ENCODE results near the gene COX5A.

COX5A gene

DNA sequence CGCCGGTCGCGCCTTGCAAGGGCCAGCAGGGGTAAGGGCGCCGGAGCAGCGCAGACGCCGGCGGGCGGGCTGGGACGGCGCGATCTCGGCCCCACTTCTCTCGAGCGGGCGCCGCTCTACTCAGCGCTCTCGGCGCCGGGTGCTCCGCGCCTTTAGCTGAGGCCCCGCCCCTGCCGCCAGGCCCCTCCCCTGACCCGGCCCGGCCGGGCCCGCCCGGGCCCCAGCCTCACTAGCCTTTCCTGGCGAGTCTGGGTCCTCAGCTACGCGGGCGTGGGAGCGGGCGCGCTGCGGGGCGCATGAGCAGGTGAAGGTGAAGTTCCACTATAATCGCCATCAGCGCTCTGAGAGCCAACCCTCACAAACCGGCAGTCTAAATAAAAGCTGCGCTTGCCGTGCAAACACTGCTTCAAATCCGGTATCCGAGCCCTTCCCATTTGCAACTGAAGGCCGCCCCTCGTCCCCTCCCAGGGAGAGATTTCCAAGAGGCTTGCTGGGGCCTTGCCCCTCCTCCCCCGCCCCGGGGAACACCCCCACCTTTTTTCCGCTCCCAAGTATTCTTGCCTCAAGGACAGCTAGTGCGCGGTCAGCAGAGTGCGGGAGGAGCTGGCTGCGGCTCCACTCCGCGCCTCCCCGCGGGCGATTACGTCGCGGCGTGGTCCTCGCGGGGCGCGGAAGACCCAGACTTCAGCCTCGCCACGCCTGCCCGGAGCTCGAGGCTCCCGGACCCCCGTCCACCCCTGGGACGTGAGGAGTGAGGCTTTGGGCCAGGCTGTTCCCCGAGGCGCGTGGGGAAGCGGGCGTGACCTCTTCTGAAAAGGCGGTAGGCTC lies 19.0 kb upstream of the COX5A start, which contains the start of gene RPP25:
RPP25 (minus strand) TSS at position 125 of the 828 bp plus-strand sequence. CDS start 189 bp downstream, outside the sequence.
- peak within 1 kb of the TSS; percentile 63 for H3K4me3 ChIP-seq (ENCODE audit: low read depth, low read length)
- peak; percentile 82 for DNase-seq (ENCODE audit: low read depth)
- TF ChIP-seq, protein P1, sequence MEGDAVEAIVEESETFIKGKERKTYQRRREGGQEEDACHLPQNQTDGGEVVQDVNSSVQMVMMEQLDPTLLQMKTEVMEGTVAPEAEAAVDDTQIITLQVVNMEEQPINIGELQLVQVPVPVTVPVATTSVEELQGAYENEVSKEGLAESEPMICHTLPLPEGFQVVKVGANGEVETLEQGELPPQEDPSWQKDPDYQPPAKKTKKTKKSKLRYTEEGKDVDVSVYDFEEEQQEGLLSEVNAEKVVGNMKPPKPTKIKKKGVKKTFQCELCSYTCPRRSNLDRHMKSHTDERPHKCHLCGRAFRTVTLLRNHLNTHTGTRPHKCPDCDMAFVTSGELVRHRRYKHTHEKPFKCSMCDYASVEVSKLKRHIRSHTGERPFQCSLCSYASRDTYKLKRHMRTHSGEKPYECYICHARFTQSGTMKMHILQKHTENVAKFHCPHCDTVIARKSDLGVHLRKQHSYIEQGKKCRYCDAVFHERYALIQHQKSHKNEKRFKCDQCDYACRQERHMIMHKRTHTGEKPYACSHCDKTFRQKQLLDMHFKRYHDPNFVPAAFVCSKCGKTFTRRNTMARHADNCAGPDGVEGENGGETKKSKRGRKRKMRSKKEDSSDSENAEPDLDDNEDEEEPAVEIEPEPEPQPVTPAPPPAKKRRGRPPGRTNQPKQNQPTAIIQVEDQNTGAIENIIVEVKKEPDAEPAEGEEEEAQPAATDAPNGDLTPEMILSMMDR (IDR thresholded peaks at IDR 0.05; ENCODE audit: insufficient read depth, low read depth, low read length, missing control alignments): no peak

DNA sequence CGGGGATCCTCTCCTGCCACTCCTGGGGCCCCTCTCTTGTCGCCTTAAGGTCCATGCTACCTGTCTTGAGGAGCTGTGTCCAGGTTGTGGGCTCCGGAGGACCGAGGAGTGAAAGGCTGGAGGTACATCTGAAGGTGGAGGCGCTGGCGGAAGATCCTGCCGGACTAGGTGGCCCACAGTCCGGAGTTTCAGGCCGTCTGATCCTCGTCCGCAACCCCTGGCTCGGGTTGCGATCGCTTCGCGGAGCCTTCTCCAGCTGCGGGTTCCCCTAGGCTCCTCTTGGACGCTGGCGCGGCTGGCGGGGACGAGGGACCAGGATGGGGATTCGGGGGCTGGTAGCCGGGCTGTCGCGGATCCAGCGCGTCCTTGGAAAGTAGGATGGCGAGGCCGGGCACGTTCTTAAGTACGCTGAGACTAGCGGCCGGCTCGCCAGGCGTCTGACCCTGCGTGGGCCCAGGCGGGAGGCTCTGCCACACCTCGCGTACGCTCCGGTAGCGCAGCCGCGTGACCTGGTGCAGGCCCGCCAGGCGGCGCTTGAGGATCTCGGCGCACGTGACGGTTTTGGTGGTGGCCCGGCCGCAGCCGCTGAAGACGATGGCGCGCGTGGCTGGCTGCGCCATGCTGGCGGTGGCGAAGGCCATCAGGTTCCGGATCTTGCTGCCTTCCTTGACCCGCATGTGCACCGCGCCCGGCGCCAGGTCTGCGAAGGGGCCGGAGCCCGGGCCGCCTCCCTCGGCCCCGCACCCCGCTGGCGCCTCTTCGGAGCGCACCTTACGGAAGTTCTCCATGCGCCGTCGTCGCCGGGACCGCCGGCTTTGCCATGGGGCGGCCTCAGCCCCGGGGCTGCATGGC lies 18.1 kb upstream of the COX5A start:
- peak; percentile 86 for DNase-seq (ENCODE audit: low read depth)
- peak overlapping the region; percentile 63 for H3K4me3 ChIP-seq (ENCODE audit: low read depth, low read length)
- TF ChIP-seq, protein P1 (IDR thresholded peaks at IDR 0.05; ENCODE audit: insufficient read depth, low read depth, low read length, missing control alignments): peak; percentile 51

DNA sequence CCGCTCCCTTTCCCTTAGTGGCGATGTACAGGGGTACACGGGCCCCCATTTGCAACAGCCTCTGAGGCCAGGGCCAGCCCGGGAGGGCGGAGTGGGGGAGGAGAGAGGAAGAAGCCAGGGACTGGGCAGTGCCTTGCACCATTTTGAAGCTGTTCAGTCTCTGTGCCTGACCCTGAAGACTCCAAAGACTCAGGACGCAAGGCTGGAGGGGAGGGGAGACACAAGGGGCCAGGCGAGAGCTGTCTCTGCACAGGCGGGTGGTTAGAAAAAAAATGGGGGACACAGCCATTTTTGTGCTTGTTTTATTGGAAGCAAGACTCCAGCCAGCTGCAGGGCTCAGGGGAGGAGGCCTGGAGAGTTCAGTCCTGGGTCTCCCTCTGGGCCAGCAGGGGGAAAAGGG lies 17.1 kb upstream of the COX5A start:
- no peak for DNase-seq (ENCODE audit: low read depth)
- TF ChIP-seq, protein P1 (IDR thresholded peaks at IDR 0.05; ENCODE audit: insufficient read depth, low read depth, low read length, missing control alignments): no peak
- no peak overlapping the region for H3K4me3 ChIP-seq (ENCODE audit: low read depth, low read length)

DNA sequence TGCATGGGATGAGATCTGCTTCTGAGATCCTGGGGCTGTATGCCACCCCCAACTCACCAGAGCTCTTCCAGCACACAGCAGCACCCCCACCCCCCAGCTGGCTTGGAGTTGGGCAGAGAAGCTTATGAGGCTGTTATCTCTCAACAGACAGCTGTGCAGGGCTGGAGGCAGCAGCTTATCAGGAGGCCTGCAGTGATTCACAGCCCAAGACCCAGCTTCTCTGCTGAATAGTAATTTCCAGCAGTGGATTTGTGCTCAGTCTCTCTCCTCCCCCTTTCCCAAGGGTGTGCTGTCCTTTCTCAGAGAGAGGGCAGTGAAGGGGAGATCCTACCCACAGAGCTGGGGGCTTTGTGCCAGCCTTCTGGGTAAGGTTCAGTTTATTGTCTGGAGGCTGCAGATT lies 16.6 kb upstream of the COX5A start:
- no peak overlapping the region for H3K4me3 ChIP-seq (ENCODE audit: low read depth, low read length)
- DNase-seq (ENCODE audit: low read depth): no peak
- TF ChIP-seq, protein P1 (IDR thresholded peaks at IDR 0.05; ENCODE audit: insufficient read depth, low read depth, low read length, missing control alignments): no peak

DNA sequence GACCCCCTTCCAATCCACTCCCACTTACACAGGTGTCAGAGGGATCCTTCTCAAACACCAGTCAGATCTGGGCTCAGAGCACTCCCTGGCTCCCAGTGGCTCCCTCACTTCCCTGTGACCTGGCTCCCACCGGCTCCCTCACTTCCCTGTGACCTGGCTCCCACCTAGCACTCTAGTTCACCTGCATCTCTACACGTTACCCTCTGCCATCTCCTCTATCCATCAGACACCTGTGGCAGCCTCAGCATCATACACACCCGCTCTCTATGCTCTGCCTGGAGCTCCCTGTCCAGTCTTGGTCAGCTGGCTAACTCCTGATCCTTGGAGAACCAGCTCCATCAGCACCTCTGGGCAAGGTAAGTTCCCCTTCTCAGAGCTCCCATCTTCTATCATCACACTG lies 13.1 kb upstream of the COX5A start:
- H3K4me3 ChIP-seq (ENCODE audit: low read depth, low read length): no peak overlapping the region
- no peak for DNase-seq (ENCODE audit: low read depth)
- TF ChIP-seq, protein P1 (IDR thresholded peaks at IDR 0.05; ENCODE audit: insufficient read depth, low read depth, low read length, missing control alignments): no peak

DNA sequence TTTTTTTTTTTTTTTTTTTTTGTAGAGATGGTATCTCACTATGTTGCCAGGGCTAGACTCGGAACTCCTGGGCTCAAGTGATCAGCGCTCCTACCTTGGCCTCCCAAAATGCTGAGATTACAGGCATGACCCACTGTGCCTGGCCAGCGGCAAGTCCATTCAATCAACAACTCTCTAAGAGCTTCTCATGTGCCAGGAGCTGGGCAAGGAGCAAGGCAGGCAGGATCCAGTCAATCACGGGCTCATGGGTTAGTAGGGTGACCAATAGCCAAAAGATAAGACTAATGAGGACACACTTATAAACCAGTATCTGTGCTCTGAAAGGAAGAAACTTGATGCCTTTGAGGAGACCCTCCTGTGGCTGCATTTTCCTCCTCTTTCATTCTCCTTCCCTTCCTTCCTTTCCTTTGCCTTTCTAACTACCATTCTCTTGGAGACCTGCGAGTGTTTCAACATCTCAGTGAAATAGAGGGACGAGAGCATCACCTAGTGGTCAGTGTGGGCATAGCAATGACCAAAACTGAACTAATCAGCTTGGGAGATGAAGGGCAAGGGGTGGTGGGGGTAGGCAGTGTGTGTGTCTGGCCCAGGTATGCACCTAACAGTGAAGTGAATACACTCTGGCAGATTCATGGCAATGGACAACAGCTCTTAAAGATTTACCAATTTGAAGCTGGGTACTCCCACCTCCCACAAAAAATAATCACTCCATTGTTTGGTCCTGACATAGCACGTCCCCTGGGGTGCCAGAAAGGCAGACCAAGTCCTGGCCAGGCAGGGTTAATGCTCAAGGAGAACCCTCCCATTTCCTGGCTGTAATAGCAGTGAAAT lies 12.4 kb upstream of the COX5A start:
- DNase-seq (ENCODE audit: low read depth): peak; percentile 82
- TF ChIP-seq, protein P1 (IDR thresholded peaks at IDR 0.05; ENCODE audit: insufficient read depth, low read depth, low read length, missing control alignments): peak; percentile 100
- H3K4me3 ChIP-seq (ENCODE audit: low read depth, low read length): no peak overlapping the region

Measured in GM12865 (cell line).